Peyer's patch (tissue), 4 donors: ENCODE results near the gene LMBR1.

Experiments
- POLR2A ChIP-seq, 2 donors: fragments of 450-650 bp; IDR thresholded peaks; one replicate each; pipeline ENCODE4 v1.5.1; 2017; ENCODE audit warnings: antibody characterized with exemption in 2 of 2, mild to moderate bottlenecking in 2 of 2, moderate library complexity in 2 of 2
- TF ChIP-seq, protein P1 (sequence below), 6 experiments: fragments of 450-650 bp in 4 of 6; fragments of 200-600 bp in 2 of 6; sonication (generic) in 1 of 6; IDR thresholded peaks; one replicate each; pipeline ENCODE4 v1.5.1; 2017 to 2019; ENCODE audit warnings: antibody characterized with exemption in 6 of 6, mild to moderate bottlenecking in 3 of 6, moderate library complexity in 1 of 6

DNA sequence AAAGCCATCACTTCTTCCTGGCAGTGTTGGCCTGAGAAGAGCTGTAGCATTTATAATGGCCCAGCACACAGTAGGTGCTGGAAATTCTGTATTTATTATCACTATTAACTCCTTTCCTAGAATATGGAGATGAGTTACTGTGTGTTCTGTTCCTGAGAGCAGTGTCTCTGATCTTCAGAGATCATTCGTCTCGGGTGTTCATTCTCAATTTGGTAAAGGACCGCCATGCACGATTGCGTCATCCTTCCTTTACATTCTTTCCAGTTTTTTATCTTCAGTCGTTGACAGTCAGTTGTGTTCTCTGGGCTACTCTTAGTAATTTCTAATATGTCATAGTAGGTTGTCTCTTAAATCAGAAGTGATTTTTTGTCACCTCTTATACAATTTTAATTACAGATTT, 233.8 kb downstream of the LMBR1 start:
- TF ChIP-seq, protein P1, sequence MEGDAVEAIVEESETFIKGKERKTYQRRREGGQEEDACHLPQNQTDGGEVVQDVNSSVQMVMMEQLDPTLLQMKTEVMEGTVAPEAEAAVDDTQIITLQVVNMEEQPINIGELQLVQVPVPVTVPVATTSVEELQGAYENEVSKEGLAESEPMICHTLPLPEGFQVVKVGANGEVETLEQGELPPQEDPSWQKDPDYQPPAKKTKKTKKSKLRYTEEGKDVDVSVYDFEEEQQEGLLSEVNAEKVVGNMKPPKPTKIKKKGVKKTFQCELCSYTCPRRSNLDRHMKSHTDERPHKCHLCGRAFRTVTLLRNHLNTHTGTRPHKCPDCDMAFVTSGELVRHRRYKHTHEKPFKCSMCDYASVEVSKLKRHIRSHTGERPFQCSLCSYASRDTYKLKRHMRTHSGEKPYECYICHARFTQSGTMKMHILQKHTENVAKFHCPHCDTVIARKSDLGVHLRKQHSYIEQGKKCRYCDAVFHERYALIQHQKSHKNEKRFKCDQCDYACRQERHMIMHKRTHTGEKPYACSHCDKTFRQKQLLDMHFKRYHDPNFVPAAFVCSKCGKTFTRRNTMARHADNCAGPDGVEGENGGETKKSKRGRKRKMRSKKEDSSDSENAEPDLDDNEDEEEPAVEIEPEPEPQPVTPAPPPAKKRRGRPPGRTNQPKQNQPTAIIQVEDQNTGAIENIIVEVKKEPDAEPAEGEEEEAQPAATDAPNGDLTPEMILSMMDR (IDR thresholded peaks at IDR 0.05) = no peak
- TF ChIP-seq POLR2A (IDR thresholded peaks at IDR 0.05) = no peak
